A673 (cell line): ENCODE results near the gene SH3TC1. TPM values are rescaled to one million over a fixed set of nuclear protein-coding genes. Genes with fewer than 3 reads are reported as not detected.

Experiments used
- BruUV-seq: library from RNA; stranded (reverse); fragments of 400-500 nt; replicated peaks from 2 replicates; lab custom pipeline; 2021; lab: Mats Ljungman, UMichigan
- CTCF ChIA-PET: fragments of 300-600 bp; sonication (Branson Sonifier 250); formaldehyde crosslinking; loops from one replicate; lab custom pipeline; 2022; ENCODE audit warnings: antibody characterized with exemption; lab: Charles Lee
- POLR2A ChIA-PET: fragments of 300-600 bp; sonication (Branson Sonifier 250); formaldehyde crosslinking; loops from one replicate; lab custom pipeline; 2022; ENCODE audit warnings: antibody characterized with exemption; ENCODE audit not compliant: low non-redundant PET; lab: Charles Lee
- DNase-seq: peaks from one replicate; pipeline ENCODE4 v3.0.0-alpha.2; 2015; ENCODE audit warnings: low spot score
- H3K27ac ChIP-seq: fragments of 200-600 bp; sonication (generic); 2 replicates; pipeline ENCODE4 v1.5.1; 2016; ENCODE audit warnings: mixed run types, low read depth, mild to moderate bottlenecking, mixed read lengths, antibody characterized with exemption, low read length; ENCODE audit not compliant: poor library complexity, severe bottlenecking
- H3K27me3 ChIP-seq: fragments of 200-600 bp; sonication (generic); replicated peaks from 2 replicates; pipeline ENCODE4 v1.6.1; 2017; ENCODE audit warnings: mixed run types, low read depth, mild to moderate bottlenecking, mixed read lengths, antibody characterized with exemption, low read length; ENCODE audit not compliant: insufficient read depth, poor library complexity
- H3K36me3 ChIP-seq: fragments of 200-600 bp; sonication (generic); 2 replicates; pipeline ENCODE4 v1.6.1; 2016; ENCODE audit warnings: mixed run types, mild to moderate bottlenecking, mixed read lengths, antibody characterized with exemption, low read length; ENCODE audit not compliant: insufficient read depth, poor library complexity, severe bottlenecking
- H3K4me1 ChIP-seq: fragments of 200-600 bp; sonication (generic); 2 replicates; pipeline ENCODE4 v1.6.1; 2017; ENCODE audit warnings: mixed run types, mild to moderate bottlenecking, mixed read lengths, antibody characterized with exemption, low read length; ENCODE audit not compliant: insufficient read depth, poor library complexity, severe bottlenecking
- H3K4me3 ChIP-seq: fragments of 200-600 bp; sonication (generic); 2 replicates; pipeline ENCODE4 v1.5.1; 2016; ENCODE audit warnings: low read depth, mixed run types, mild to moderate bottlenecking, mixed read lengths, low read length; ENCODE audit not compliant: poor library complexity, severe bottlenecking
- H3K9me3 ChIP-seq: fragments of 200-600 bp; sonication (generic); 2 replicates; pipeline ENCODE4 v1.6.1; 2016; ENCODE audit warnings: mixed run types, low read depth, mild to moderate bottlenecking, mixed read lengths, antibody characterized with exemption, low read length; ENCODE audit not compliant: poor library complexity, severe bottlenecking
- CTCF ChIP-seq: fragments of 300-800, 200-600 bp; sonication (generic); conservative IDR thresholded peaks from 2 replicates; pipeline ENCODE4 v1.5.1; 2017; ENCODE audit warnings: low read depth, mild to moderate bottlenecking, antibody characterized with exemption, low read length, moderate library complexity, mixed read lengths
- EZH2 ChIP-seq: fragments of 200-600 bp; sonication (generic); IDR thresholded peaks from 2 replicates; pipeline ENCODE4 v1.6.1; 2017; ENCODE audit warnings: borderline replicate concordance, low read depth, mild to moderate bottlenecking, mixed read lengths, antibody characterized with exemption, low read length; ENCODE audit not compliant: poor library complexity, severe bottlenecking
- intact Hi-C: fragments of 100-400 bp; cut with micrococcal nuclease; formaldehyde crosslinking; loops from one replicate; pipeline ENCODE4 v1.10.0; 2022; ENCODE audit not compliant: unreplicated experiment
- total RNA-seq: library from RNA; stranded (reverse); gene quantifications from 2 replicates; pipeline ENCODE4 v1.2.3, GENCODE V29; 2021

Gene SH3TC1
- total RNA-seq, 1 experiment from 2014 or later: 0.71 TPM

GRCh38 chr4:8213121-8213520 lies 14.0 kb downstream of the SH3TC1 start:
- no peak overlapping the region for H3K4me3 ChIP-seq
- H3K27me3 ChIP-seq: no peaks in the 10 kb centered on the region
- no peaks in the 10 kb centered on the region for H3K4me1 ChIP-seq
- DNase-seq: no peak
- TF ChIP-seq EZH2: no peak
- H3K36me3 ChIP-seq: no peaks in the 10 kb centered on the region
- no TSS peak for BruUV-seq
- H3K9me3 ChIP-seq: no peaks in the 10 kb centered on the region
- no peak overlapping the region for H3K27ac ChIP-seq
- POLR2A ChIA-PET: no interaction called here
- CTCF ChIA-PET: no interaction called here
- intact Hi-C loops: no loop called here

DNA sequence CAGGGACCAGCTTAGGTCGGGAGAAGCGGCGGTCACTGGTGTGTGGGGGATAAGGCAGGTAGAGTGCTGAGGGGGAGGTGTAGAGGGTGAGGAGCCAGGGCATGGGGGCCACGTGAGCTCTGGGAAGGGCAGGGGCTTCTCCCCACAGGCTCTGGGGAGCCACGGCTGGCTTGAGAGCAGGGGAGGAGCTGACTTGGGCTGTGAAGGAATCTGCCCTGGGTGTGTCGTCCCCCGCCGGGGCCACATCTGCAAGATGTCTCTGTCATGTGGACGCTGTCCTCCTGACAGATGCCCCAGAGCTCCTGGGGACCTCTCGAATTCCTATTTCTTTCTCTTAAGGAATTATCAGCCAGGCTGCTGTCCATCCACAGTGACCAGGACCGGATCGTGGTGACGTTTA lies 15.0 kb downstream of the SH3TC1 start:
- ChIA-PET CTCF (no interaction called here), POLR2A (no interaction called here)
- DNase-seq: no peak
- Histone ChIP-seq H3K27me3 (no peaks in the 10 kb centered on the region), H3K27ac (no peak overlapping the region), H3K4me1 (no peaks in the 10 kb centered on the region), H3K36me3 (no peaks in the 10 kb centered on the region), H3K9me3 (no peaks in the 10 kb centered on the region), H3K4me3 (no peak overlapping the region)
- intact Hi-C loops: no loop called here
- no peak for TF ChIP-seq EZH2
- no peak for TF ChIP-seq CTCF
- no TSS peak for BruUV-seq

GRCh38 chr4:8215001-8215427 lies 15.9 kb downstream of the SH3TC1 start:
- no peaks in the 10 kb centered on the region for H3K27me3 ChIP-seq
- intact Hi-C loops: no loop called here
- H3K4me3 ChIP-seq: no peak overlapping the region
- H3K9me3 ChIP-seq: no peaks in the 10 kb centered on the region
- no peaks in the 10 kb centered on the region for H3K4me1 ChIP-seq
- CTCF ChIA-PET: no interaction called here
- no peak overlapping the region for H3K27ac ChIP-seq
- no peak for TF ChIP-seq CTCF
- no peak for TF ChIP-seq EZH2
- no peak for DNase-seq
- POLR2A ChIA-PET: no interaction called here
- no peaks in the 10 kb centered on the region for H3K36me3 ChIP-seq
- BruUV-seq: no TSS peak
